Upper lobe of left lung (tissue), 6 donors: ENCODE data around the gene OR6A2. TPM values are rescaled to one million over a fixed set of nuclear protein-coding genes. Genes with fewer than 3 reads are reported as not detected.

Source experiments
- ATAC-seq, 2 donors: fragments of 200-7000 bp; cut with Tn5 transposase; one replicate each; pipeline ENCODE4 v1.9.1; 2022; ENCODE audit warnings: mild to moderate bottlenecking in 2 of 2, moderate library complexity in 2 of 2; ENCODE audit not compliant: low FRiP score in 2 of 2
- DNase-seq, 2 donors: peaks; one replicate each; pipeline ENCODE4 v3.0.0-alpha.2; 2019 to 2020
- H3K27ac ChIP-seq, 4 donors: fragments of 200-600 bp; sonication (generic); one replicate each; pipeline ENCODE4 v1.5.1; 2016 to 2019
- H3K27me3 ChIP-seq, 4 donors: fragments of 200-600 bp; sonication (generic); one replicate each; pipeline ENCODE4 v1.5.1; 2017 to 2019
- H3K36me3 ChIP-seq, 4 donors: fragments of 200-600 bp; sonication (generic); one replicate each; pipeline ENCODE4 v1.5.1; 2016 to 2019
- H3K4me1 ChIP-seq, 4 donors: fragments of 200-600 bp; sonication (generic); one replicate each; pipeline ENCODE4 v1.5.1; 2018 to 2019
- H3K4me3 ChIP-seq, 4 donors: fragments of 200-600 bp; sonication (generic); one replicate each; pipeline ENCODE4 v1.5.1; 2017 to 2019; ENCODE audit warnings: mild to moderate bottlenecking in 2 of 4, moderate library complexity in 1 of 4
- H3K9me3 ChIP-seq, 4 donors: fragments of 200-600 bp; sonication (generic); one replicate each; pipeline ENCODE4 v1.5.1; 2018 to 2019
- EP300 ChIP-seq, 4 donors: sonication (generic); formaldehyde crosslinking; IDR thresholded peaks; one replicate each; pipeline ENCODE4 v1.5.1; 2017; ENCODE audit warnings: antibody characterized with exemption in 4 of 4, control low read depth in 2 of 4
- POLR2A ChIP-seq, 4 donors: fragments of 450-650 bp; IDR thresholded peaks; one replicate each; pipeline ENCODE4 v1.5.1; 2016 to 2017; ENCODE audit warnings: antibody characterized with exemption in 4 of 4, mild to moderate bottlenecking in 2 of 4
- POLR2AphosphoS5 ChIP-seq, 2 donors: sonication (generic); formaldehyde crosslinking; IDR thresholded peaks; one replicate each; pipeline ENCODE4 v1.5.1; 2017; ENCODE audit warnings: antibody characterized with exemption in 2 of 2
- WGBS, 2 donors: methylation state at CpG; one replicate each; pipeline ENCODE4 v1.1.5; 2017 to 2018; 5-methylcytosine and 5-hydroxymethylcytosine counted together
- total RNA-seq, 6 donors: library from RNA; depleted of rRNA in 4 of 6; stranded (reverse); fragments of >200 nt in 4 of 6; gene quantifications; one replicate each; pipeline versions ENCODE4 v1.1.0 to v1.2.1, GENCODE V29; 2016 to 2021
- TF ChIP-seq, protein P1 (sequence below), 6 experiments: fragments of 450-650 bp in 4 of 6; fragments of 200-600 bp in 2 of 6; sonication (generic) in 2 of 6; IDR thresholded peaks; one replicate each; pipeline ENCODE4 v1.5.1; 2016 to 2019; ENCODE audit warnings: antibody characterized with exemption in 6 of 6
- donor health status: DM: no; HTN: no; CAD: no; lungs with moderate emphysema.
- donor health status: DM: no; HTN: yes; CAD: no; lungs with severe emphysema.

Gene OR6A2
- total RNA-seq, 6 donors from 2014 or later, result 0.06 to 1.0 (median 0.15) TPM; not detected in 1

DNA sequence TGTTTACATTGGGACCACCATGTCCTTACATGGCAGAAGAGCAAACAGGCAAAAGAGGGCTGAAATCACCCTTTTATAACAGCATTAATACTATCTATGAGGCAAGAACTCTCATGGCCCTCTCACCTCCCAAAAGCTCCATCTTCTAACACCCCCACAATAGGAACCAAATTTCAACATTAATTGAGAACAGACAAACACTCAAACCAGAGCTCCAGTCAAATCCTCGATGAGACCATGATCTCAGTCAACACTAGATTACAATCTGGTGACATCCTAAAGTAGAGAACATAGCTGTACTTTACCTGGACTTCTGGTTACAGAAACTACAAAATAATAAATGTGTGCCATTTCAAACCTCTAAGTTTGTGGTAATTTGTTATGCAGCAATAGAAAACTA, 52.9 kb downstream of the OR6A2 start:
- TF ChIP-seq EP300 (IDR thresholded peaks at IDR 0.05) (peak in 1 of 4 donors; percentile 32), POLR2AphosphoS5 (IDR thresholded peaks at IDR 0.05) (peak in 1 of 2 donors; percentile 2)
- TF ChIP-seq, protein P1, sequence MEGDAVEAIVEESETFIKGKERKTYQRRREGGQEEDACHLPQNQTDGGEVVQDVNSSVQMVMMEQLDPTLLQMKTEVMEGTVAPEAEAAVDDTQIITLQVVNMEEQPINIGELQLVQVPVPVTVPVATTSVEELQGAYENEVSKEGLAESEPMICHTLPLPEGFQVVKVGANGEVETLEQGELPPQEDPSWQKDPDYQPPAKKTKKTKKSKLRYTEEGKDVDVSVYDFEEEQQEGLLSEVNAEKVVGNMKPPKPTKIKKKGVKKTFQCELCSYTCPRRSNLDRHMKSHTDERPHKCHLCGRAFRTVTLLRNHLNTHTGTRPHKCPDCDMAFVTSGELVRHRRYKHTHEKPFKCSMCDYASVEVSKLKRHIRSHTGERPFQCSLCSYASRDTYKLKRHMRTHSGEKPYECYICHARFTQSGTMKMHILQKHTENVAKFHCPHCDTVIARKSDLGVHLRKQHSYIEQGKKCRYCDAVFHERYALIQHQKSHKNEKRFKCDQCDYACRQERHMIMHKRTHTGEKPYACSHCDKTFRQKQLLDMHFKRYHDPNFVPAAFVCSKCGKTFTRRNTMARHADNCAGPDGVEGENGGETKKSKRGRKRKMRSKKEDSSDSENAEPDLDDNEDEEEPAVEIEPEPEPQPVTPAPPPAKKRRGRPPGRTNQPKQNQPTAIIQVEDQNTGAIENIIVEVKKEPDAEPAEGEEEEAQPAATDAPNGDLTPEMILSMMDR (IDR thresholded peaks at IDR 0.05), result no peak
- Histone ChIP-seq H3K36me3 (no peaks in the 10 kb centered on the region), H3K27ac (peak overlapping the region; percentile 69 to 84 (median 78)), H3K4me3 (peak overlapping the region in 3 of 4 donors; percentile 28 to 41 (median 40)), H3K27me3 (no peaks in the 10 kb centered on the region), H3K9me3 (no peaks in the 10 kb centered on the region), H3K4me1 (peaks cover 0 to 9% (median 2%) of the 10 kb centered on the region in 4 donors)
- DNase-seq, result no peak
- peak in 1 of 2 donors; percentile 6 for ATAC-seq
- 41% methylated on average over 1 of the region's 1 CpG for WGBS, 2 donors

DNA sequence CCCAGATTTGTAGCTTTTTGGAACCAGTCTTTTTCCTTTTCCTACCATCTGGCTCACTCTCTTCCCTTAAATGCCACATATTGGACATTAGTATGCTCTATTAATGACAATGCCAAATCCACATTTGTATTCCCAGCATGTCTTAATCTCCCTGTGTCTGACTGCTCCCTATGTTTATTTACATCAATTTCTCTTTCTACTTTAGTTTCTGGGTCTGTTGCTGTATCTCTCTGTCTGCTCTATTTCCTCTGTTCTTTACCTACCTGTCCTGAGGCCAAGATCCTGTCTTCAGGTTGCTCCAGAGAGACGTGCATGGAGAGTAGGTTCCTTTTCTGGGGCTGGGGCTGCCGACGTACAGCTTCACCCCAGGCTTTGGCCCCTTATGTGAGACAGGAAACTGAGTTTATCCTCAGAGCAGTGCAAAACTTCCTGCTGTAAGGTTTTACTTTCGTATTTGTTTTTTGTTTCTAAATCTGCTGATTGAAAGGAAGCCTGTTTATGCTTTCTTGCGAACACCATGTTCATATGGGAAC, 53.3 kb downstream of the OR6A2 start:
- H3K36me3 ChIP-seq, result no peaks in the 10 kb centered on the region
- TF ChIP-seq, protein P1 (IDR thresholded peaks at IDR 0.05), result no peak
- TF ChIP-seq EP300 (IDR thresholded peaks at IDR 0.05) (peak in 1 of 4 donors; percentile 47), POLR2A (IDR thresholded peaks at IDR 0.05) (peak in 2 of 4 donors; percentile 24 to 72), POLR2AphosphoS5 (IDR thresholded peaks at IDR 0.05) (peak; percentile 21 to 78)
- no peaks in the 10 kb centered on the region for H3K27me3 ChIP-seq
- DNase-seq (peak in 1 of 2 donors; percentile 44), ATAC-seq (peak in 1 of 2 donors; percentile 57)
- H3K9me3 ChIP-seq, result no peaks in the 10 kb centered on the region
- 21 to 29% methylated on average over 5 of the region's 5 CpGs for WGBS, 2 donors
- peaks cover 0 to 9% (median 2%) of the 10 kb centered on the region in 4 donors for H3K4me1 ChIP-seq
- peak overlapping the region; percentile 69 to 84 (median 78) for H3K27ac ChIP-seq
- H3K4me3 ChIP-seq, result peak overlapping the region in 3 of 4 donors; percentile 28 to 41 (median 40)

DNA sequence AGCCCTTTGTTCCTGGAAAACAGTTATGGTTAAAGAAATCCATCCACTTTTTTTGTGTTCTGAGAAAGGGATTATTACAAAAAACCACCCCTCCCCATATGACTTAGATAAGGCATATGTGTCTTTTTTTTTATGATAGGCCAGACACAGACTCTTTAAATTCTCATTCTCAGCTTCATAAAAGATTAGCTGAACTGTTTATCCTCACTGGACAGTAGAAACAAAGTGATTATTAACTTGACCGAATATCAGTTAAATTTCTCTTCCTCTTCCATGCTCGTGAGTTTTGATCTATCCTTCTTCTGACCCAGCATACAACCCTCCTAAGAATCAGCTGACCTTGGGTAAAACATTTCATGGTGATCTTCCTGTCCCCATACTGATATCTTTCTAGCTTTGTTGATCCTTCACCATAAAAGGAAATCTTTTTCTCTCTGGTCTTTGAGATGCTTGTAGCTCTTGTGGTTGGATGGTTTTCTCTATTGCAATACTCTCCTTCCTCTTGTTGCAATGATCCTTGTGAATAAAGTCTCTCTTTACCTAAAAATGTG, 53.9 kb downstream of the OR6A2 start:
- Histone ChIP-seq H3K4me1 (peaks cover 0 to 9% (median 2%) of the 10 kb centered on the region in 4 donors), H3K27me3 (no peaks in the 10 kb centered on the region), H3K4me3 (peak overlapping the region in 3 of 4 donors; percentile 28 to 41 (median 40)), H3K36me3 (no peaks in the 10 kb centered on the region), H3K9me3 (no peaks in the 10 kb centered on the region), H3K27ac (peak overlapping the region; percentile 69 to 84 (median 78))
- 18 to 34% methylated on average over 2 of the region's 2 CpGs for WGBS, 2 donors
- DNase-seq, result no peak
- peak in 1 of 2 donors; percentile 55 for ATAC-seq
- TF ChIP-seq POLR2A (IDR thresholded peaks at IDR 0.05), result no peak
- TF ChIP-seq EP300 (IDR thresholded peaks at IDR 0.05), result no peak
- no peak for TF ChIP-seq POLR2AphosphoS5 (IDR thresholded peaks at IDR 0.05)
- TF ChIP-seq, protein P1 (IDR thresholded peaks at IDR 0.05), result no peak

DNA sequence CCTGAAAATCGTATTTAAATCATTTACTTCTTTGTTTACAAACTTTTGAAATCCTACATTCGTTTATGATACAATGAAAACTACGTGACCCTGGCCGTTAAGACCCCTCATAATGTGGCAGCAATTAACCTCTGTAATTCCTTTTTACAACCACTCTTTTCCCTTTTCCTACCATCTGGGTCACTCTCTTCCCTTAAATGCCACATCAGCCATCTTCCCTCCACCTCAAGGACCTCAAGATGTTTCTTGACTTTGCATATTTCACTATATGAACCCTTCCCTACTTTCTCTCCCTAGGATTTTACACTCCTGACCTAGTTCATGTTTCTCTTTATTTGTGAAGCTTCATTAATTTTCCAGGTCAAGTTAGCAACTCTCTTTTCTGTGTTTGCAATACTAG, 54.5 kb downstream of the OR6A2 start:
- H3K4me1 ChIP-seq, result peaks cover 0 to 9% (median 3%) of the 10 kb centered on the region in 4 donors
- no peak for DNase-seq
- 51 to 63% methylated on average over 3 of the region's 4 CpGs for WGBS, 2 donors
- TF ChIP-seq, protein P1 (IDR thresholded peaks at IDR 0.05), result no peak
- no peak for TF ChIP-seq POLR2AphosphoS5 (IDR thresholded peaks at IDR 0.05)
- no peak for TF ChIP-seq EP300 (IDR thresholded peaks at IDR 0.05)
- no peak for TF ChIP-seq POLR2A (IDR thresholded peaks at IDR 0.05)
- H3K27me3 ChIP-seq, result no peaks in the 10 kb centered on the region
- no peaks in the 10 kb centered on the region for H3K9me3 ChIP-seq
- peak overlapping the region in 3 of 4 donors; percentile 28 to 41 (median 40) for H3K4me3 ChIP-seq
- no peak for ATAC-seq
- H3K27ac ChIP-seq, result peak overlapping the region; percentile 69 to 84 (median 78)
- H3K36me3 ChIP-seq, result no peaks in the 10 kb centered on the region
